GM19035 (cell line): Measurements from ENCODE around the gene PFAS.
A peak's percentile ranks its signal among the peaks of the same experiment; 100 is the strongest.

Source experiments
- ATAC-seq: cut with Tn5 transposase; IDR thresholded peaks from one replicate; pipeline ENCODE4 v1.9.1; 2021; ENCODE audit not compliant: unreplicated experiment

Gene PFAS

GRCh38 chr17:8267480-8268147 is 18.5 kb downstream of the PFAS start:
- ATAC-seq, result no peak

DNA sequence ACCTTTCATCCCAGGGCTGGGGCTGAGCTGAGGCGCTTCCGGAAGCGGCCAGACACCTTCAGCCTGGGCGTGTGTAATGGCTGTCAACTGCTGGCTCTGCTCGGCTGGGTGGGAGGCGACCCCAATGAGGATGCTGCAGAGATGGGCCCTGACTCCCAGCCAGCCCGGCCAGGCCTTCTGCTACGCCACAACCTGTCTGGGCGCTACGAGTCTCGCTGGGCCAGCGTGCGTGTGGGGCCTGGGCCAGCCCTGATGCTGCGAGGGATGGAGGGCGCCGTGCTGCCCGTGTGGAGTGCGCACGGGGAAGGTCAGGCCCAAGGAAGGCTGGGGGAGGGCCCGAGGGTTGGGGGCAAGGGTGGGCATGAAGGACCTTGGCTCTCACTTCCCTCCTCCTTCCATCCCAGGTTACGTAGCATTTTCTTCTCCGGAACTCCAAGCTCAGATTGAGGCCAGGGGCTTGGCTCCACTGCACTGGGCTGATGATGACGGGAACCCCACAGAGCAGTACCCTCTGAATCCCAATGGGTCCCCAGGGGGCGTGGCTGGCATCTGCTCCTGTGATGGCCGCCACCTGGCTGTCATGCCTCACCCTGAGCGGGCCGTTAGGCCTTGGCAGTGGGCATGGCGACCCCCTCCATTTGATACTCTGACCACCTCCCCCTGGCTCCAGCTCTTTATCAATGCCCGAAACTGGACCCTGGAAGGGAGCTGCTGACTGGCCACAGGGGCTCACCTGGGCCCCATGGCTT is 19.6 kb downstream of the PFAS start:
- no peak for ATAC-seq

DNA sequence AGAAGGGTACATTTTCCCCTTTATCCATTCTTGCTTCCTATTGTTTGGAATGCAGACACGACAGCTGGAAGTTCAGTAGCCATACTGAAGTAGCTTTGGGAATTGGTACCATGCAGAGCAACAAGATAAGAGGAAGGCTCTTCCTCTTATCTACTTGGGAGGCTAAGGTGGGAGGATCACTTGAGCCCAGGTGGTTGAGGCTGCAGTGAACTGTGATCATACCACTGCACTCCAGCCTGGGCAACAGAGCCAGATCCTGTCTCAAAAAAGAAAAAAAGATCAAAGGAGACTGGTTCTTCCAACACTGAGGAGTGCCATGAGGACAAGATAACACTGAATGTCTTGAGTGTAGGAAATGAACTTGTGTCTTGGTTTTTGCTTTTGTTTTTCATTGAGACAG is 23.3 kb downstream of the PFAS start:
- ATAC-seq, result no peak

GRCh38 chr17:8273884-8274444 is 24.9 kb downstream of the PFAS start:
- no peak for ATAC-seq

DNA sequence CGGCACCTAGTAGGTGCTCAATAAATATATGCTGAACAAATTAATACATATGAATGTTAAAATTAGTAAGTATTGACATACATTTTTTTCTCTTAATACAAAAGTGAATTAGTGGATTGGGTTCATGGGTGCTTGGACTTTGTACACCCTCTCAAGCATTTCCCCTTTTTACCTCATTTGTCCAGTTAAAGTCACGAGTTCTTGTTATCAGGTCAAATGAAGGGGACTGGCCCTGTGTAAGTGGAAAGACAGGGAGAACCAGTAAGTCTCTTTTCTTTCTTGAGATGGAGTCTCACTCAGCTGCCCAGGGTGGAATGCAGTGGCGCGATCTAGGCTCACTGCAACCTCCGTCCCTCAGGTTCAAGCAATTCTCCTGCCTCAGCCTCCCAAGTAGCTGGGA is 25.7 kb downstream of the PFAS start:
- no peak for ATAC-seq

DNA sequence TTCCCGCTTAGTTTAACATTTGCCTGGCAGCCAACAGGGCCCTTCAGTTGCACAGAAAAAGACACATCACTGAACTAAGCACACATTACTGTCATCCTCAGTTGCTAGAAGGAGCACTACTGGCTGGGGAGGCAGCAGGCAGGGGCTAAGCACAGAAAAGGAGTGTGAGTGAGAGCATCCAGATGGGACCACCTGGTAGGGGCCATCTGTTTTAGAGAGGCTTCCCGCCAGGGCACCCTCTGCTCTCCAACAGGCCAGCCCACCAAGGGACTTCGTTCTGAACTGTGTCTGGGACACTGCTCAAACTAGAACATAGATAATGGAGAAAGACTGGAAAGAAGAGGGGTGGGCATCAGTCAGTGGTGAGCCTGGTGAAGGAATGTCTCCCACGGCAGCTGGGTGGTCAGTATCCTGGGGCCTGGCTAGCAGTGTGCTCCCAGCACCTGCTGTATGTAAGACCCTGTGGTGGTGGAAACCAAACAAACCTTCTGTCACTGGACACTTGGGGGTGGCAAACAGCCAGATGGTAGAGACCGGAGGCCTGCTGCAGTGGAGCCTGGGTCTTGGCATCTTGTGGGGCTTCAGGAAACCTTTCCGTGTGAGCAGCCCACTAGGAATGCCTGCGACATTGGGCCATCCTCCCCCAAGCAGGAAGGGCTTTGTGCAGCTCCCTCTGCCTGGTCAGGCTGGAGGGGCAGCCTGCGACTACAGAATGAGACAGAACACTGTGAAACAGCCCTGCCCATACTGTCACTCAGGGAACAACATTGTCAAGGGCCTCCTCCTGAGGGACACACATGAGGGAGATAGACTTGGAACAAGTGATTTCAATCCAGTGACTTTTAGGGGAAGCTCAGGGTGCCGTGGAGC is 26.6 kb downstream of the PFAS start:
- ATAC-seq, result no peak

- ATAC-seq, result no peak
Observed at GRCh38 chr17:8277317-8277716, 28.2 kb downstream of the PFAS start.

GRCh38 chr17:8282345-8282744 is 33.3 kb downstream of the PFAS start:
- ATAC-seq, result no peak

- no peak for ATAC-seq
Observed at GRCh38 chr17:8283356-8283755, 34.3 kb downstream of the PFAS start.

GRCh38 chr17:8284126-8284525 is 35.0 kb downstream of the PFAS start:
- ATAC-seq, result no peak

GRCh38 chr17:8285270-8286181 is 36.4 kb downstream of the PFAS start:
- no peak for ATAC-seq

GRCh38 chr17:8287651-8288335 is 38.7 kb downstream of the PFAS start:
- ATAC-seq, result no peak

- peak; percentile 83 for ATAC-seq
Observed at GRCh38 chr17:8288336-8289102, 39.4 kb downstream of the PFAS start, which contains the start of gene RANGRF. TSS of gene RANGRF (plus strand) at chr17:8288670. CDS start at chr17:8288789, 119 bp downstream.

DNA sequence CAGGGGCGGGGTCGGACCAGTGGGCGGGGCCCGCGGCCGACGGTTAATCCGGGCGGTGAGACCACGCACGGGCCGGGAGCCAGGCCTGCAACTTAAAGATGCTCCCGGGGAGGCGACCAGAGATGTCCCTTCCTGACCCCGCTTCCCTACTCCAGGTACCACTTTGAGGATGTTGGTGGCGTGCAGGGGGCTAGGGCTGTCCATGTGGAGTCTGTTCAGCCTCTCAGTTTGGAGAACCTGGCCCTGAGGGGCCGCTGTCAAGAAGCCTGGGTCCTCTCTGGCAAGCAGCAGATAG is 40.0 kb downstream of the PFAS start:
- peak; percentile 1 for ATAC-seq

DNA sequence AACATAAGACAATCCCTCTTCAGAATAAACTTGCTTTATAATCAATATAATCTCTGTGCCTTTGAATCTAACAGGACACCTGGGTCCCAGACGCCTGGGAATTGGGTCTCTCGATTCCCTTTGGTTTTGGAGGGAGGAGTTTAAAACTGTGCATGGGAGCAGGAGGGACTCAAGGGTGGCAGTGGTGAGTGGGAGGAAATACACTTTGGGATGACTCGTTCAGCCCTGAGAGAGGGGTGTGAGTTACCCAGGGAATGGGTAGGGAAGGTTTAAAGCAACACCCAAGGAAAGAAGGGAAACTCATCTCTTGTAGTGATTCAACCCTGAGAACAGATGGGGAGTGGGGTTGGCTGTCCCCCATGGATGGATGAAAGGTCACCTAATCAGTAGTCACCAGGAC is 41.0 kb downstream of the PFAS start:
- ATAC-seq, result no peak

DNA sequence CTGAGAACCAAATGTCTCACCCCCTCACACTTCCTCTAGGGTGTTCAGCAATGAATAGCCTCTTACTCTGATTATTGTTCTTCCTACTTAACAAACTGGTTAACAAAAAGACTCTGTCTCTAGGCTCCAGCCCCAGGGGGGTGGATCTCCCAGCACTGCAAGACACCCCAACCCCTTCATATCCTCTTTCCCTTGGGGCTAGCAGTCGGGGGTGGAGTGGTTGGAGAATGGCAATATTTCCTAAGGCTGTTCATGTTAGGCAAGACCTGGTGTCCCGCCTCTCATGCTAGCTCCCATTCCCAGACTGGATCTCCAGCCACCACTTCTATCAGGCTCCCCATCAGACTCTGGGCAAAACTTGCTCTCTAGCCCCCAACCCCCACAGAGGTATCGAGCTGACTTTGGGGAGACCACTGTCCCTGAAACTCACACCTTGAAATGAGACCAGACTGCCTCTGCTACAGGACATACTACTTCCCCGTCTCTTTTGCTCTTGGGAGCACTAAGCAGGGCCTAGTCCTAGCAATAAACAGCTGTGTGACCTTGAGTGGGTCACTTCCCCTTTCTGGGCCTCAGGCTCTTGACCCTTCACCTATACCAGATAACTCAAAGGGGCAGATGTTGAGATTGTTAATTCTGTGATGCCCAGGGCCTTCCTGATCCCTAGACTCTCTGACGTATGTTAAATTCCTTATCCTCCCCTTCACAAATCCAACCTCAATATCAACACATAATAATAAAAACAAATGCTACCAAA is 43.7 kb downstream of the PFAS start:
- no peak for ATAC-seq

DNA sequence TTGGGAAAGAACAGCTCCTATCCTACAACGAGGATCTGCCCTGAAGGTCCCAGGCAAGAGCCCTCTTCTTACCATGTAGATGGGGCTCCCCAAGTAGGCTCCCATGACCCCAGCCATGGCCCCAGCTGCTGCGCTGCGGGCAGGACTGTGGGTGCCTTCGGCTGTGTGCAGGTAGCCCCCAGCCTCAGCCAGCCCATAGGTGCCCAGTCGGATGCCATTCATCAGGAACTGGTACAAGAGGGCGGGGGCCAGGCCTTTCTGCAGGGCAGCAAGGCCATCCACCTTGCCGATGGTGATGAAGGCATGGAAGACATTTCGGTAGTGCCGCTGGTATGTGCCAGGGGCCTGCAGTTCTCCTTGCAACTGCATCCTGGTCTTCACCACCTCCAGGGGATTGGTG is 45.3 kb downstream of the PFAS start:
- ATAC-seq, result no peak

DNA sequence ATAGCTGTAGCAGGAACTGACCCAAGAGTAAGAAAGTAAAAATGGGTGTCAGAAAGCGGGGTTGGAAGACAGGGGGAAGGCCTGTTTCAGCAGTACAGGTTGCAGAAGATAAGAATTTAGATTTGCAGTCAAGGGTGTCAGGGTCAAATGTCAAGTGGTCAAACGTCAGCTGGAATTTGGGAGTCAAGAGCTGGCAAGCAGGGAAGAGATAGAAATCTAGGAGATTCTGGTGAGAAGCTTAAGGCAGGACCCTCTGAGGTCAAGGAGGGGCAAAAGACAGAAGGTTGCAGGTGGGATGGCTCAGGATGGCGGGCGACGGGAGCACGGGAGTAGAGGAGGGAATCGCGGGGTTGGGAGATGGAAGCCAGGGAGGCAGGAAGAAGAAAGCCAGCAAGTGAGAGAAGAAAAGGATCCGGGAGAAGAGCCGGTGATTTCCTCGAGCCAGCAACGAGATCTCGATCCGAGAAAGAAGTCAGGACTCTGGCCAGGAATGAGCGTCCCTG is 45.8 kb downstream of the PFAS start:
- no peak for ATAC-seq
